HG02763 (cell line): ENCODE data around the gene RANGAP1.
"Not testable (repeated sequence)": the region's sequence is repeated elsewhere in the genome, so short reads cannot be mapped to it uniquely, and the experiment has no call there.

ENCODE experiments used
- ATAC-seq: cut with Tn5 transposase; IDR thresholded peaks from one replicate; pipeline ENCODE4 v1.9.1; 2021; ENCODE audit warnings: mild to moderate bottlenecking, moderate library complexity; ENCODE audit not compliant: unreplicated experiment

The RANGAP1 gene

GRCh38 chr22:41301085-41302020 lies 15.4 kb upstream of the RANGAP1 start, which contains the start of gene ZC3H7B:
Gene ZC3H7B, plus strand, starts transcription at chr22:41301525. Its CDS starts 19,136 bp downstream, at chr22:41320661.
- ATAC-seq, result peak; percentile 78

- ATAC-seq, result no peak
These were observed 14.7 kb upstream of the RANGAP1 start for GRCh38 chr22:41300661-41301060.

- ATAC-seq, result no peak
These were observed 11.1 kb upstream of the RANGAP1 start for GRCh38 chr22:41296826-41297667.

GRCh38 chr22:41294816-41295215 lies 8.8 kb upstream of the RANGAP1 start:
- ATAC-seq, result not testable (repeated sequence)

DNA sequence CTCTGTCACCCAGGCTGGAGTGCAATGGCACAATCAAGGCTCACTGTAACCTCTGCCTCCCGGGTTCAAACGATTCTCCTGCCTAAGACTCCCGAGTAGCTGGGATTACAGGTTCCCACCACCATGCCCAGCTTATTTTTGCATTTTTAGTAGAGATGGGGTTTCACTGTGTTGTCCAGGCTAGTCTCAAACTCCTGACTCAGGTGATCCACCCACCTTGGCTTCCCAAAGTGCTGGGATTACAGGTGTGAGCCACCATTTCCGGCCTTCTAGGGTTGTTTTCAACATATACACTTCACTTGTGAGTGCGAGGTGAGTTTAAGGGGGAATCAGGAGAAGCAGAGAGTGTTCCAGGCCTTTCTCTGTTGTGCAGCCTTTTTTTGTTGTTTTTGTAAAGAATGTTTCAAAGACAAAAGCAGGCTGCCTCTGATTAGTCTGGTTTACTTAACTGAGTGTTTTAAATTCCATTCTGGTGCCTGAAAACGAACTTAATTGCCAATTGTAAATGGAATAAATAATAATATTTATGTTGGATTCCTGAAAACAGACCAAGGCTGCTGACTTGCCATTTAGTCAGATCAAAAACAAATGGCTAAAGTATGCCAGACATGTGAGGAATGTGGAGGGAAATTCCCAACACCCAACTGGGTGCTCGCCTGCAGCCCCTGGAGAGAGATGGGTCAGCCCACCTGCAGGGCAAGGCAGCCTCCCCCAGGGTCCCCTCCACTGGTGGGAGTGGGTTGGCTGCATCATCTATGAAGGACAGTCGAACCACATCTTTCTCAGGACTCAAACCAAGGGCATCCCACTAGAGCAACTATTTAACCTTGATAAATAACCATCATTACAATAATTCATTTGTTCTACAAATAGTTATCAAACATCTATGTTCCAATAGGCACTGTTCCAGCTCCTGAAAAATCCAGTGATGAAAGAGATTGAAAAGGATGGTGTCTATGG lies 4.6 kb upstream of the RANGAP1 start:
- ATAC-seq, result no peak

DNA sequence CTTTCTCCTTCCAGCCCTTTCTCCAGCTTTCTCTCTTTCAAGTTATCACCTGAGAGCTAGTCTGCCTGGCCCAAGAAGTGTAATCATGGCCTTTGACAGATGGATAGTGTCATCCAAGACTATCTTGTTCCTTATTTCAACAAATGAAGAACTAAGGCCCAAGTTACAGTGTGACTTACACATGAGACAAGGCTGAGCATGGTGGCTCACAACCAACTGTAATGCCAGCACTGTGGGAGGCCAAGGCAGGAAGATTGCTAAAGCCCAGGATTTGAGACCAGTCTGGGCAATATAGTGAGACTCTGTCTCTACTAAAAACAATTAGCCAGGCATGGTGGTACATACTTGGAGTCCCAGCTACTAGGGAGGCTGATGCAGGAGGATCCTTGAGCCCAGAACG lies 3.7 kb upstream of the RANGAP1 start:
- no peak for ATAC-seq

GRCh38 chr22:41288245-41288946 lies 2.4 kb upstream of the RANGAP1 start:
- ATAC-seq, result no peak

DNA sequence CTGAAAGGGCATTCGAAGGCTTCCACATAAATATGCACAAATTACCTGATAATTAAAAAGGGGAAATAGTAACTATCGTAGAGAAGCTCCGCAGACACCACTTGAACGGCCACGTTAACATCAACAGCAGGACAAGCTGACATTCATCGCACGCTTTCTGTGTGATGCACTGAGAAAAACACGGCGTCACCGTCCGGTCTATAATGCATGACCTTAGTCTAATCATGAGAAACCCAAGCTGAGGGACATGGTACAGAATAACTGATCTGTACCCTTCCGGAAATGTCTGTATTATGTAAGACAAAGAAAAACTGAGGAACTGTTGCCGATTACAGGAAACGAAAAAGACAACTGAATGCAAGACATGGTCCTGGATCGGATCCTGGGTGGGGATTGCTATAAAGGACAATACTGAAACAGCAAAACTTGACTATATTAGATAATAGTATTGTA lies 678 bp upstream of the RANGAP1 start:
- peak; percentile 4 for ATAC-seq

GRCh38 chr22:41285441-41285819 lies 557 bp downstream of the RANGAP1 start:
- ATAC-seq, result no peak

GRCh38 chr22:41284465-41284864 lies 1.5 kb downstream of the RANGAP1 start:
- no peak for ATAC-seq

GRCh38 chr22:41280854-41281253 lies 5.1 kb downstream of the RANGAP1 start:
- no peak for ATAC-seq

GRCh38 chr22:41280065-41280464 lies 5.9 kb downstream of the RANGAP1 start:
- ATAC-seq, result no peak

GRCh38 chr22:41274856-41275255 lies 11.1 kb downstream of the RANGAP1 start:
- ATAC-seq, result no peak

DNA sequence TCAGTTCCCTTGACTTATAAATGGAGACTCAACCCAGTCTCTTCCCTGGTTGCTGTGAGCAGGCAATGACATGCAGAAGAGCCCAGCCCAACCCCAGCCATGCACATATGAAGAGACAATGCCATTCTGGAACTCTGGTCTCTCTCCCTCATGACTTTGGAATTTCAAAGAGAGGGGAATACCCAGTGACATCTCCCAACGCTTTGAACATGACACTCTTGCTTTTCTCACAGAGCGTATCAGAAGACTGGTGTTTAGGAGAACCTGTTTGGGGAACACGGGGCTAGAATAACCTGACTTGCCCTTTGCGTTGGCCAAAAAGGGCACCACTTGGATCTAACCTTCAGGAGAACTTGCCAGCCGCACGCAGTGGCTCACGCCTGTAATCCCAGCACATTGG lies 12.9 kb downstream of the RANGAP1 start:
- no peak for ATAC-seq

GRCh38 chr22:41271787-41272186 lies 14.2 kb downstream of the RANGAP1 start:
- ATAC-seq, result no peak

DNA sequence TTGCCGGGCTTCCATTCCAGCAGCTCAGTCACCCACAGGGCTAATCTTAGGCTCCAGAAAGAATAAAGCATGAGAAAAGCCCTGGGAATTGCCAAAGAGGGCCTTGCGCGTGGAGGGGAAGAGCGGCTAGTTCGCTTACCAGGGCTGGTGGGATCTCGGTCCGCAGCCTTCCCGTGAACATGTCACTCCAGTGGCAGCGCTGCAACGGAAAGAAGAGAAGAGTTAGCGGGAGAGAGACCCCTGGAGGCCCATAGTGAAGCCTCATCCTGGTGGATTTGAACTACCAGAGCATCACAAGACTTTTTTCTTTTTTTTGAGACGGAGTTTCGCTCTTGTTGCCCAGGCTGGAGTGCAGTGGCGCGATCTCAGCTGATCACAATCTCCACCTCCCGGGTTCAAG lies 18.0 kb downstream of the RANGAP1 start:
- ATAC-seq, result no peak

- ATAC-seq, result no peak
These were observed 21.5 kb downstream of the RANGAP1 start for GRCh38 chr22:41264408-41264941.

GRCh38 chr22:41263704-41264103 lies 22.3 kb downstream of the RANGAP1 start:
- ATAC-seq, result no peak

DNA sequence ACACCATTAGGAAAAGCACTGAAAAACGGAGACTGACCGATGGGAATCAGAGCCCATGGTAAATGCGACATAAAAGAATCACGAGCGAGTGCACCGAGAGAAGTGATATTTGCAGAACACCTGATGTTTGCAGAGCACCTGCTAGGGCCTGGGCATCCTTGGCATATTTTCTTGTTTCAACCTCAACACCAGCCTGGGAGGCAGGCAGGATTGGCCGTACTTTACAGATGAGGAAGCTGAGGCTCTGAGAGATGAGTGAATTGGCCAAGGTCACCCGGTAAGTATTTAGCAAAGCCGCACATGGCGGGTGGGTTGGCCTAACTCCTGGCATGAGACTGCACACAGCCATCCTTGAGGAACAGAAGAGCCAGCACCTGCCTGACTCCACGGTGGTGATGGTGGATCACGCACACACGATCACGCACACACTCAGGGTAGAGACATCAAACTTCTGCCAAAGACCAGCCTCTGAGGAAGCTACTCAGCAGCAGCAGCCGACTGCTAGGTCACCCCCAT lies 23.7 kb downstream of the RANGAP1 start:
- no peak for ATAC-seq
